H7 (cell line): ENCODE results near the gene SEBOX. TPM values are rescaled to one million over a fixed set of nuclear protein-coding genes. Genes with fewer than 3 reads are reported as not detected.

Source experiments
- DNase-seq: peaks from one replicate; pipeline ENCODE4 v3.0.0; 2012
- H3K27me3 ChIP-seq: 2 replicates; pipeline ENCODE4 v1.6.0; 2011; ENCODE audit warnings: mild to moderate bottlenecking, low read length; ENCODE audit not compliant: control insufficient read depth, insufficient read depth
- H3K36me3 ChIP-seq: replicated peaks from 2 replicates; pipeline ENCODE4 v1.5.1; 2011; ENCODE audit warnings: low read length; ENCODE audit not compliant: control insufficient read depth, insufficient read depth
- H3K4me3 ChIP-seq: 2 replicates; pipeline ENCODE4 v1.5.1; 2011; ENCODE audit warnings: low read depth, mild to moderate bottlenecking, control low read depth, low read length, moderate library complexity; ENCODE audit not compliant: insufficient read depth
- total RNA-seq: library from RNA; depleted of rRNA; stranded (reverse); fragments of >200 nt; shearing (Covaris generic); gene quantifications from 2 replicates; pipeline ENCODE4 v1.2.3, GENCODE V29; 2014

Gene SEBOX
- total RNA-seq, 1 experiment from 2014 or later = not detected

- Histone ChIP-seq H3K4me3 (peak overlapping the region; percentile 63; the same call in 1 of the 2 replicates), H3K36me3 (no peaks in the 10 kb centered on the region), H3K27me3 (peaks cover 57% of the 10 kb centered on the region)
- no peak for DNase-seq
Observed at GRCh38 chr17:28385406-28385805, 20.4 kb upstream of the SEBOX start.

GRCh38 chr17:28385037-28385400, 20.0 kb upstream of the SEBOX start:
- peak overlapping the region; percentile 63 for H3K4me3 ChIP-seq
- no peak for DNase-seq
- peaks cover 61% of the 10 kb centered on the region for H3K27me3 ChIP-seq
- H3K36me3 ChIP-seq = no peaks in the 10 kb centered on the region

- H3K27me3 ChIP-seq = peaks cover 63% of the 10 kb centered on the region
- peak overlapping the region; percentile 63 for H3K4me3 ChIP-seq
- no peak for DNase-seq
- H3K36me3 ChIP-seq = no peaks in the 10 kb centered on the region
Observed at GRCh38 chr17:28384281-28385036, 19.5 kb upstream of the SEBOX start.

GRCh38 chr17:28381141-28381825, 16.3 kb upstream of the SEBOX start:
- peaks cover 65% of the 10 kb centered on the region for H3K27me3 ChIP-seq
- peak overlapping the region; percentile 38 for H3K4me3 ChIP-seq
- peak; percentile 85 for DNase-seq
- no peaks in the 10 kb centered on the region for H3K36me3 ChIP-seq

GRCh38 chr17:28379814-28380801, 15.1 kb upstream of the SEBOX start:
- no peak for DNase-seq
- H3K4me3 ChIP-seq = no peak overlapping the region
- H3K27me3 ChIP-seq = peaks cover 54% of the 10 kb centered on the region
- H3K36me3 ChIP-seq = no peaks in the 10 kb centered on the region

- no peak overlapping the region for H3K4me3 ChIP-seq
Observed at GRCh38 chr17:28372945-28373274, 7.9 kb upstream of the SEBOX start.

GRCh38 chr17:28372203-28372944, 7.4 kb upstream of the SEBOX start:
- Histone ChIP-seq H3K36me3 (no peaks in the 10 kb centered on the region), H3K4me3 (peak overlapping the region; percentile 60), H3K27me3 (peaks cover 20% of the 10 kb centered on the region)
- peak; percentile 79 for DNase-seq

More at GRCh38 chr17:28372945-28373274, 7.9 kb upstream of the SEBOX start:
- DNase-seq = no peak
- Histone ChIP-seq H3K27me3 (peaks cover 20% of the 10 kb centered on the region), H3K36me3 (no peaks in the 10 kb centered on the region)

- Histone ChIP-seq H3K36me3 (no peaks in the 10 kb centered on the region), H3K27me3 (peaks cover 20% of the 10 kb centered on the region), H3K4me3 (peak within 1 kb of the TSS; percentile 60)
- peak; percentile 99 for DNase-seq
Observed at GRCh38 chr17:28371245-28372202, 6.5 kb upstream of the SEBOX start, which contains the start of gene SARM1. SARM1 (plus strand) TSS chr17:28371694; CDS start chr17:28372033, 339 bp downstream.

- peaks cover 20% of the 10 kb centered on the region for H3K27me3 ChIP-seq
- H3K36me3 ChIP-seq = no peaks in the 10 kb centered on the region
- no peak for DNase-seq
- 0 out of 2 replicates have a peak overlapping the region, but pooled peaks have one; percentile 12 for H3K4me3 ChIP-seq
Observed at GRCh38 chr17:28370744-28371103, 5.7 kb upstream of the SEBOX start.

GRCh38 chr17:28370035-28370743, 5.2 kb upstream of the SEBOX start, which contains the start of gene VTN:
VTN (minus strand) TSS chr17:28370307; CDS start chr17:28370203, 104 bp downstream.
- H3K4me3 ChIP-seq = peak within 1 kb of the TSS; percentile 12; the same call in 1 of the 2 replicates

GRCh38 chr17:28369684-28370034, 4.7 kb upstream of the SEBOX start:
- H3K4me3 ChIP-seq = no peak overlapping the region
- H3K27me3 ChIP-seq = peaks cover 20% of the 10 kb centered on the region
- no peaks in the 10 kb centered on the region for H3K36me3 ChIP-seq
- DNase-seq = no peak

More at GRCh38 chr17:28370035-28370743, 5.2 kb upstream of the SEBOX start, which contains the start of gene VTN:
- no peaks in the 10 kb centered on the region for H3K36me3 ChIP-seq
- peak; percentile 81 for DNase-seq
- H3K27me3 ChIP-seq = peaks cover 20% of the 10 kb centered on the region

GRCh38 chr17:28368915-28369683, 4.1 kb upstream of the SEBOX start:
- peaks cover 20% of the 10 kb centered on the region for H3K27me3 ChIP-seq
- H3K4me3 ChIP-seq = no peak overlapping the region
- no peak for DNase-seq
- H3K36me3 ChIP-seq = no peaks in the 10 kb centered on the region
